NCI-H345 (cell line): ENCODE measurements around the gene ING2.
"Not testable (repeated sequence)": the region's sequence is repeated elsewhere in the genome, so short reads cannot be mapped to it uniquely, and the experiment has no call there.

Experiments used
- DNase-seq: peaks from one replicate; lab custom pipeline; 2025; lab: John Stamatoyannopoulos, UW

ING2 gene

GRCh38 chr4:183550345-183551093 lies 45.7 kb downstream of the ING2 start:
- DNase-seq, result no peak

DNA sequence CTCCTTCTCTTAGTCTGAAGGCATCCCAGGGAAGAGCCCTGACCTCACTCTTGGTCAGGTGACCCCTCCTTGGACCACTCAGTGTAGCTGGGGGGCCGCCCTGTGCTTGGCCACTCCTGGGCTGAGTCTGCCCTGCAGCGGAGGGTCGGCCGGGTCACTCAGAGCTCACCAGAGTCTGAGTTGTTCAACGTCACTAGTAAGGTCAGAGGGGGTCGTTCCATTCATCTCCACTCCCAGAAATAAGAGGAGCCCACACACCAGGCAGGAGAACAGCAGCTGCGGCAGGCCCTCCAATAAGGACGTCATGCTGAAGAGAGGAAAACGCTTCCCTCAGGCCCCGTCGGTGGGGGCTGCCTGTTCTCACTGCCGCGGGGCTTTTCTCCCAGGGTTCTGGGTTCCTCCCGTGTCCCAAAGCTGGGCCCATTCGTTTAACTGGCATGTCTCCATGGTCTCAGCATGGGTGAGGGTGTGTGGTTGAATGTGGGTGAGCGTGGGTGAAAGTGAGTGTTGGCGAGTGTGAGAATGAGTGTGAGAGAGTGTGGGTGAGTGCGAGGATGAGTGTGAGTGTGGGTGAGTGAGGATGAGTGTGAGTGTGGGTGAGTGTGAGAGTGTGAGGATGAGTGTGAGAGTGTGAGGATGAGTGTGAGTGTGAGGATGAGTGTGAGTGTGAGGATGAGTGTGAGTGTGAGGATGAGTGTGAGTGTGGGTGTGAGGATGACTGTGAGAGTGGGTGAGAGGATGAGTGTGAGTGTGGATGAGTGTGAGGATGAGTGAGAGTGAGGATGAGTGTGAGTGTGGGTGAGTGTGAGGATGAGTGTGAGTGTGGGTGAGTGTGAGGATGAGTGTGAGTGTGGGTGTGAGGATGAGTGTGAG lies 47.7 kb downstream of the ING2 start:
- DNase-seq, result no peak

DNA sequence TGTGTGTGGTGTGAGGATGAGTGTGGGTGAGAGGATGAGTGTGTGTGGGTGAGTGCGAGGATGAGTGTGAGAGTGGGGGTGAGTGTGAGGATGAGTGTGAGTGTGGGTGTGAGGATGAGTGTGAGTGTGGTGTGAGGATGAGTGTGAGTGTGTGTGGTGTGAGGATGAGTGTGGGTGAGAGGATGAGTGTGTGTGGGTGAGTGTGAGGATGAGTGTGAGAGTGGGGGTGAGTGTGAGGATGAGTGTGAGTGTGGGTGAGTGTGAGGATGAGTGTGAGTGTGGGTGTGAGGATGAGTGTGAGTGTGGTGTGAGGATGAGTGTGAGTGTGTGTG lies 48.3 kb downstream of the ING2 start:
- not testable (repeated sequence) for DNase-seq

GRCh38 chr4:183553601-183554345 lies 48.9 kb downstream of the ING2 start:
- no peak for DNase-seq

- no peak for DNase-seq
Observed at GRCh38 chr4:183554346-183554686, 49.5 kb downstream of the ING2 start.

DNA sequence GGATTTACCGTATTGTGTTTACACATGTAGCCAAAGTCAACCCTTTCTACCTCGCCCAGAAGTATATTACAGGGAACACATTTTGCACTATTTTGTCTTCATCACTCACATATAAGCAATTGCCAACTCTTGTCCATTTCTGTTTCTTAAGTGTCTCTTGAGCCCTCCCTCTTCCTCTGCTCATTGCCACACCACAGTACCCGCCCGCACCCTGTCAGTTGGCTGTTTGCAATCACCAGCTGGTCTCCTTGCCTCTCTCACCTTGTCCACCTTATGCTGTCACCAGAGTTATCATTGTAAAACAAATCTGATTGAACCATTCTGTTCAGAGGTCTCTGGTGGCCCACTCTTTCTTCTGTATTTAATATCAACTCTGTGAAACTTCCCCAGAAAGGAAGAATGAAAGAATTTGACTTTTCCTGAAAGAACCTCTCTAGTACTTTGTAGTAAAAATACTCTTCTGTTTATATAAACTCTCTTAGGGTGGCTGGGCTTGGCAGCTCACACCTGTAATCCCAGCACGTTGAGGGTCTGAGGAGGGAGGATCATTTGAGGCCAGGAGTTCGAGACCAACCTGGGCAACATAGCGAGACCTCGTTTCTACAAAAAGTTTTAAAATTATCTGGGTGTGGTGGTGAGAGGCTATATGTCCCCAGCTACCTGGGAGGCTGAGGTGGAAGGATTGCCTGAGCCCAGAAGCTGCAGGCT lies 50.2 kb downstream of the ING2 start:
- DNase-seq, result no peak

DNA sequence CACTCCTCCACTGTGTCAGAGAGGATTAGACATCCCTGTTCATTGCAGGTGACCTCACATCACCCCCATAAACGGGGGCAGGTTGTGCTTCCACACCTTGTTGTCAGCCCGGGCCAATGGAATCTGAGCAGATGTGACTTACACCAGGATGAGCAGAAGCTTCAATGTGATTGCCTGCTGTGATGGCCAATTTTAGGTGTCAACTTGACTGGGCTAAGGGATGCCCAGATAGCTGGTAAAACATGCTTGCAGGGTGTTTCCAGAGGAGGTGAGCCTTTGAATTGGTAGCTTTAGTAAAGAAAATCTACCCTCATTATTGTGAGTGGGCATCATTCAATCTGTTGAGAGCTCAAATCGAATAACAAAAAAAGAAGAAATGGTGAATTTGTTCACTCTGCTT lies 52.1 kb downstream of the ING2 start:
- no peak for DNase-seq

- DNase-seq, result no peak
Observed at GRCh38 chr4:183557611-183558010, 52.8 kb downstream of the ING2 start.

- no peak for DNase-seq
Observed at GRCh38 chr4:183558873-183559272, 54.0 kb downstream of the ING2 start.

DNA sequence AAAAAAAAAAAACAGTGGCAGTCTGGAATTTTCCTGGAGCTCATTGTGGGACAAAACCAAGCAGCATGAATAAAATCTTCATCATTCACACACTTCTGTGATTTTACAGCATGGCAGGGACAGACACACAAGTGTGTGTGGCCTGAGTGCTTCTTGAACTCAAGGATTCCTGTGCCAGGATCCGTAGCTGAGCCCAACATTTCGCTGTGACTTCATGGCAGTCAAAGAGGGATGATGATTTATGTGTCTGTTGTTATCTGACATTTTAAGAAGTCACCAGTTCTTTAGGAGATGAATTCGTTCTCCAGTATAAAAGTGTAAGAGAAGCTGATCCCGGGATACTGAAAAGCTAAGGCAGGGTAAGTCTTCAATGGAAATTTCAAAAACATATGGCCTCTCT lies 57.0 kb downstream of the ING2 start:
- DNase-seq, result no peak
